OCI-LY7 (cell line): Measurements from ENCODE around the gene FNDC3B. TPM values are rescaled to one million over a fixed set of nuclear protein-coding genes. Genes with fewer than 3 reads are reported as not detected.

Experiments used
- BruUV-seq: library from RNA; stranded (reverse); fragments of 400-500 nt; replicated peaks from 2 replicates; lab custom pipeline; 2021; lab: Mats Ljungman, UMichigan
- CTCF ChIA-PET: fragments of 300-600 bp; sonication (Branson Sonifier 250); formaldehyde crosslinking; loops from one replicate; lab custom pipeline; 2022; ENCODE audit warnings: antibody characterized with exemption; ENCODE audit not compliant: unreplicated experiment; lab: Charles Lee
- POLR2A ChIA-PET: fragments of 300-600 bp; sonication (Branson Sonifier 250); formaldehyde crosslinking; loops from one replicate; lab custom pipeline; 2022; ENCODE audit warnings: antibody characterized with exemption; lab: Charles Lee
- DNase-seq: peaks from one replicate; pipeline ENCODE4 v3.0.0-alpha.2; 2015; ENCODE audit warnings: low spot score
- H2AFZ ChIP-seq: fragments of 200-600 bp; sonication (generic), shearing (Covaris generic); 2 replicates; pipeline ENCODE4 v1.6.1; 2014; ENCODE audit warnings: mild to moderate bottlenecking, antibody characterized with exemption, low read length, moderate library complexity
- H3K27ac ChIP-seq: fragments of 200-600 bp; sonication (generic); 2 replicates; pipeline ENCODE4 v1.5.1; 2014; ENCODE audit warnings: mixed run types, low read depth, mild to moderate bottlenecking, moderate library complexity, low read length, inconsistent platforms; ENCODE audit not compliant: poor library complexity, severe bottlenecking
- H3K36me3 ChIP-seq: fragments of 200-600 bp; sonication (generic); 2 replicates; pipeline ENCODE4 v1.6.1; 2014; ENCODE audit warnings: mild to moderate bottlenecking, antibody characterized with exemption, low read length, moderate library complexity, mixed read lengths; ENCODE audit not compliant: insufficient read depth
- H3K4me1 ChIP-seq: fragments of 200-600 bp; sonication (generic); 2 replicates; pipeline ENCODE4 v1.5.1; 2014; ENCODE audit warnings: mild to moderate bottlenecking, low read length; ENCODE audit not compliant: insufficient read depth, poor library complexity, severe bottlenecking
- H3K4me2 ChIP-seq: fragments of 200-600 bp; sonication (generic); 2 replicates; pipeline ENCODE4 v1.6.1; 2014; ENCODE audit warnings: mild to moderate bottlenecking, low read length
- H3K4me3 ChIP-seq: fragments of 200-600 bp; sonication (generic); 2 replicates; pipeline ENCODE4 v1.5.1; 2014; ENCODE audit warnings: mild to moderate bottlenecking, low read depth, low read length; ENCODE audit not compliant: poor library complexity, severe bottlenecking
- H3K79me2 ChIP-seq: fragments of 200-600 bp; sonication (generic); 2 replicates; pipeline ENCODE4 v1.6.1; 2016; ENCODE audit warnings: low read depth, mild to moderate bottlenecking, low read length, moderate library complexity, mixed read lengths; ENCODE audit not compliant: insufficient read depth
- H3K9me2 ChIP-seq: fragments of 200-600 bp; sonication (generic); 2 replicates; pipeline ENCODE4 v1.6.1; 2016; ENCODE audit warnings: mild to moderate bottlenecking, low read length, mixed read lengths; ENCODE audit not compliant: insufficient read depth
- H3K9me3 ChIP-seq: fragments of 200-600 bp; sonication (generic); 2 replicates; pipeline ENCODE4 v1.6.1; 2014; ENCODE audit warnings: mild to moderate bottlenecking, mixed run types, low read length, mixed read lengths
- H4K20me1 ChIP-seq: fragments of 200-600 bp; sonication (generic); 2 replicates; pipeline ENCODE4 v1.6.1; 2014; ENCODE audit warnings: mild to moderate bottlenecking, antibody characterized with exemption, low read length, moderate library complexity, mixed read lengths; ENCODE audit not compliant: insufficient read depth
- EZH2phosphoT487 ChIP-seq: fragments of 200-600 bp; sonication (generic); IDR thresholded peaks from 2 replicates; pipeline ENCODE4 v1.6.1; 2018; ENCODE audit warnings: low read depth, borderline replicate concordance, mild to moderate bottlenecking, mixed run types, antibody characterized with exemption, low read length, moderate library complexity, mixed read lengths
- intact Hi-C: fragments of 100-400 bp; cut with micrococcal nuclease; formaldehyde crosslinking; loops from one replicate; pipeline ENCODE4 v1.10.0; 2022; ENCODE audit not compliant: unreplicated experiment
- total RNA-seq, 2 experiments: library from RNA; depleted of rRNA in 1 of 2; stranded (reverse); fragments of >200 nt in 1 of 2; shearing (Covaris generic) in 1 of 2; gene quantifications; 2 replicates each; pipeline ENCODE4 v1.2.3, GENCODE V29; 2014 to 2022
- TF ChIP-seq, protein P1 (sequence below): fragments of 200-600 bp; sonication (generic); conservative IDR thresholded peaks from 2 replicates; pipeline ENCODE4 v1.5.1; 2014; ENCODE audit warnings: mild to moderate bottlenecking, antibody characterized with exemption, low read length, moderate library complexity, mixed read lengths

Gene FNDC3B
- total RNA-seq, 2 experiments from 2014 or later, result 23.3 to 28.5 TPM

DNA sequence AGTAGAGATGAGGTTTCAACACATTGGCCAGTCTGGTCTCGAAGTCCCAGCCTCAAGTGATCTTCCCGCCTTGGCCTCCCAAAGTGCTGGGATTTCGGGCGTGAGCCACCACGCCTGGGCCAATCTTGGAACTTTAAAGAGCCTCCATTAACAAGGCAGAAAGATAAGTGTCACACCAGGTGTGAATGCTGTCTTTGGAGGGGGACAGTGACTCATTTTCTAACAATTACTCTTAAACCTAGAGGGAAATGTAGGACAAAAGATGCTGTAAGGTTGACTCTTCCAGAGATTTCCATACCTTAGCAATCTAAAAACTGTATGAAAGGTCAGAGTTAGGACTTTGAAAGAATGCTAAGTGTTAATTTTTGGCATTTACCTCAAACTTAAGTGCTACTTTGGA is 84.9 kb downstream of the FNDC3B start:
- no TSS peak for BruUV-seq
- Histone ChIP-seq H3K36me3 (no peaks in the 10 kb centered on the region; the same call in 1 of the 2 replicates), H3K4me3 (no peak overlapping the region), H4K20me1 (no peaks in the 10 kb centered on the region), H3K4me1 (no peaks in the 10 kb centered on the region), H3K4me2 (no peak overlapping the region), H2AFZ (no peak overlapping the region), H3K9me2 (no peaks in the 10 kb centered on the region), H3K79me2 (no peaks in the 10 kb centered on the region), H3K27ac (no peak overlapping the region), H3K9me3 (no peaks in the 10 kb centered on the region)
- no peak for DNase-seq
- TF ChIP-seq EZH2phosphoT487, result no peak
- TF ChIP-seq, protein P1, sequence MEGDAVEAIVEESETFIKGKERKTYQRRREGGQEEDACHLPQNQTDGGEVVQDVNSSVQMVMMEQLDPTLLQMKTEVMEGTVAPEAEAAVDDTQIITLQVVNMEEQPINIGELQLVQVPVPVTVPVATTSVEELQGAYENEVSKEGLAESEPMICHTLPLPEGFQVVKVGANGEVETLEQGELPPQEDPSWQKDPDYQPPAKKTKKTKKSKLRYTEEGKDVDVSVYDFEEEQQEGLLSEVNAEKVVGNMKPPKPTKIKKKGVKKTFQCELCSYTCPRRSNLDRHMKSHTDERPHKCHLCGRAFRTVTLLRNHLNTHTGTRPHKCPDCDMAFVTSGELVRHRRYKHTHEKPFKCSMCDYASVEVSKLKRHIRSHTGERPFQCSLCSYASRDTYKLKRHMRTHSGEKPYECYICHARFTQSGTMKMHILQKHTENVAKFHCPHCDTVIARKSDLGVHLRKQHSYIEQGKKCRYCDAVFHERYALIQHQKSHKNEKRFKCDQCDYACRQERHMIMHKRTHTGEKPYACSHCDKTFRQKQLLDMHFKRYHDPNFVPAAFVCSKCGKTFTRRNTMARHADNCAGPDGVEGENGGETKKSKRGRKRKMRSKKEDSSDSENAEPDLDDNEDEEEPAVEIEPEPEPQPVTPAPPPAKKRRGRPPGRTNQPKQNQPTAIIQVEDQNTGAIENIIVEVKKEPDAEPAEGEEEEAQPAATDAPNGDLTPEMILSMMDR, result no peak
- ChIA-PET POLR2A (interaction anchor here (1.2 to 1.3 kb wide), 2 partner anchors 10 to 25 kb away, joined by 3 to 6 read pairs; no protein-coding TSS in a partner anchor), CTCF (no interaction called here)
- intact Hi-C loops, result no loop called here

DNA sequence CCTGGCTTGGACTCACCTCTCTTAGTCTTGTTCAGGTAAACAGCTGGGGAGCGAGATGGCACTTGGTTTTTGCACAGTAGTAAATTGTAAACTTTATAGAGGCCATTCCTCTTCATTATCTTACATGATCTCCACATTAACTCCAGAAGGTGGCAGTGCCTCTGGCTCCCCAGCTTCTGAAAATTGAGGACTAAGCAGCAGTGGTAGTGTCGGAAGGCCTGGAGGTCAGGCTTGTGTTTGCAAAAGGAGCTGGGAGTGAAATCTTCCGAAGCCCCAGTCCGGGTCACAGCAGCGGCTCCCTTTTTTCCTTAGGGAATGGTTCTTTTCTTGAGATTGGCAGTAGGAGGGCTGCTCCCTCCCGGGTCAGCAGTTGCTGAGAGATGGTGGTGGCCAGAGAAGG is 85.7 kb downstream of the FNDC3B start:
- BruUV-seq, result no TSS peak
- CTCF ChIA-PET, result no interaction called here

DNA sequence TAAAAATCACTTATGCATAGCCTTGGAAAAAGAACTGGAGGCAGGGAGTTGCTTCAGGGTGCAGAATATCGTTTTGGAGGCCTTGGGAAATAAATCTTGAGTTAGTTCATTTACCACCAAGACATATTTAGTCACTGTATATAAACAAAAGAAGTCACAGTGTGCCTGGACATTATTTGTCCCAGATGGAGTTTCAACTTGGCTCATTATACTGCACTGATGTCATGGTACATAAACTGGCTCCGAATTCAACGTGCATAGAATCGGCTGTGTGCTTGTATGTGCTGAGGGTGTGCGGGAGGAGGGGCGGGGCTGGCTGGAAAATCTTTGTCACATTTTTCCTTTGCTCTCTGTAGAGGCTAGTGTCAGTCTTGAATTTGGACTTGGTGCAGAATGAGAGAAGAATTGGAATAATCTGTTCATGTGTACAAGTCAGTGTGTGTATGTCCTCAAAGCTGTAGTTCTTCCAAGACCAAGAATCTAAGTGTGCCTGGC is 86.6 kb downstream of the FNDC3B start:
- no peaks in the 10 kb centered on the region for H3K9me2 ChIP-seq
- ChIA-PET POLR2A (interaction anchor here (1.0 kb wide), 1 partner anchor 26 kb away, joined by 3 read pairs; no protein-coding TSS in a partner anchor), CTCF (no interaction called here)
- intact Hi-C loops, result no loop called here
- H4K20me1 ChIP-seq, result no peaks in the 10 kb centered on the region
- H2AFZ ChIP-seq, result no peak overlapping the region
- H3K9me3 ChIP-seq, result no peaks in the 10 kb centered on the region
- H3K4me3 ChIP-seq, result no peak overlapping the region
- H3K79me2 ChIP-seq, result no peaks in the 10 kb centered on the region
- no peak overlapping the region for H3K4me2 ChIP-seq
- BruUV-seq, result no TSS peak
- H3K27ac ChIP-seq, result no peak overlapping the region
- no peak for TF ChIP-seq EZH2phosphoT487
- TF ChIP-seq, protein P1, result no peak
- no peak for DNase-seq
- no peaks in the 10 kb centered on the region for H3K4me1 ChIP-seq
- no peaks in the 10 kb centered on the region; the same call in 1 of the 2 replicates for H3K36me3 ChIP-seq

More for the DNA sequence above, 85.7 kb downstream of the FNDC3B start:
- H3K27ac ChIP-seq, result no peak overlapping the region
- no peak for DNase-seq
- H2AFZ ChIP-seq, result no peak overlapping the region
- no peaks in the 10 kb centered on the region for H3K9me2 ChIP-seq
- no peaks in the 10 kb centered on the region for H3K4me1 ChIP-seq
- H3K36me3 ChIP-seq, result no peaks in the 10 kb centered on the region; the same call in 1 of the 2 replicates
- H3K9me3 ChIP-seq, result no peaks in the 10 kb centered on the region
- no peak overlapping the region for H3K4me2 ChIP-seq
- no peak overlapping the region for H3K4me3 ChIP-seq
- intact Hi-C loops, result no loop called here
- no peaks in the 10 kb centered on the region for H4K20me1 ChIP-seq
- TF ChIP-seq EZH2phosphoT487, result no peak
- TF ChIP-seq, protein P1, result no peak
- POLR2A ChIA-PET, result interaction anchor here (0.8 kb wide), 1 partner anchor 22 kb away, joined by 3 read pairs; no protein-coding TSS in a partner anchor
- H3K79me2 ChIP-seq, result no peaks in the 10 kb centered on the region
